Islet precursor cell (in vitro differentiated cells): ENCODE data around the gene PRICKLE4.
"Not testable (repeated sequence)": the region's sequence is repeated elsewhere in the genome, so short reads cannot be mapped to it uniquely, and the experiment has no call there.

ENCODE experiments used
- DNase-seq: peaks from one replicate; pipeline ENCODE4 v3.0.0-alpha.2; 2018

The PRICKLE4 gene

DNA sequence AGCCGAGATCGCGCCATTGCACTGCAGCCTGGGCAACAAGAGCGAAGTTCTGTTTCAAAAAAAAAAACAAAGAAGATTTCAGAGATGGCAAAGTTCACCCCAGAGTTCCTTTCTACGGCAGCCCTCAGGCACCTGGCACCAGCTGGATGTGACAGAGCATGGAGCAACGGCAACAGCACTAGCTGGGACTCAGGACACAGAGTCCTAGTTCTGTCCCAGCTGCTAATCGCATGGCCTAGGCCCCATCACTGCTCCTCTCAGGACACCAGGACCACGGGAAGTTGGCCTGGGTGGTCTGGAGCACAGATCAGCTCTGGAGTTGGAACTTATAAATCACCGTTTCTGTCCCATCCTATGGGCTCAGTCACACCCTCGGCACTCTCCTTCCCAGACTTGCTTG lies 34.5 kb upstream of the PRICKLE4 start:
- no peak for DNase-seq

- DNase-seq = peak; percentile 64
Observed at GRCh38 chr6:41747256-41748101, 33.1 kb upstream of the PRICKLE4 start, which contains the start of gene PGC. Gene PGC (minus strand): TSS chr6:41747397. CDS start chr6:41747334, 63 bp downstream.

- DNase-seq = no peak
Observed at GRCh38 chr6:41748102-41748477, 32.5 kb upstream of the PRICKLE4 start.

DNA sequence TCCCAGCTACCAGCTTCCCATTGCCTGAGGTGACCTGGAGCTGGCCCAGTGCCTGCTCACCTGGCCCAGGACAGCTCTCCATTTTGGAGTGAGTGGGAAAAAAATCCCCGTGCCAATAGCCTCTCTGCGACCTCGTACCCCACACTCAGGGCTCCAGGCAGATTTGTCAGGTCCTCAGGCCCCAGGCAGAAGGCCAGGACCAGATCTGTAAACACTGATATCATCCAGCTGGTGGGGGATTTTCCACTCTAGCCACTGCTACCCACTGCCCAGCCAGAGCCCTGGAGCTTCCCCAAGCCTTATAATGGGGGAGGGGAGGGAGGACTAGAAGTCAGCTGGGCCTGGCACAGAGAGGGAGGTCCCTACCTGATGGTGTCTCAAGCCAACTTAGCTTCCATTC lies 32.0 kb upstream of the PRICKLE4 start:
- no peak for DNase-seq

GRCh38 chr6:41750374-41750773 lies 30.2 kb upstream of the PRICKLE4 start:
- DNase-seq = no peak

GRCh38 chr6:41755895-41756294 lies 24.7 kb upstream of the PRICKLE4 start:
- peak; percentile 25 for DNase-seq

GRCh38 chr6:41756354-41756753 lies 24.2 kb upstream of the PRICKLE4 start:
- DNase-seq = peak; percentile 51

DNA sequence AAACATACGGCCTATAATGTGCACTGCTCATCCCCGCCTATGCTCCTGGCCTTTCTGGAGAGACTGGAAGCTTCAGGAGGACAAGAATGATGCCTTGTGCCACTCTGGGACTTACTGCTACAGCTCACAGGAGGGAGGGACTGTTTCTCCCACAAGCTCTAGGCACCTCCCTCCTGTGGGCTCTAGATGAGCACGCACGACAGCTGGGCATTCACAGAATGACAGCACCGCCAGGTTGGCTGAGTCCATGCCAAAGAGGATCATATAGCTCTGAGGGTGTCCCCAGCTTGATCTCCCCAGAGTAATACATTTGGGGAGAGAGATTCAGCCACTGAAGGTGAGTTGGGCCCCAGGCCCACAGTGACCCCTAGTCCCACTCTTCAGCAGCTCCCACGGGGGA lies 23.3 kb upstream of the PRICKLE4 start:
- peak; percentile 49 for DNase-seq

DNA sequence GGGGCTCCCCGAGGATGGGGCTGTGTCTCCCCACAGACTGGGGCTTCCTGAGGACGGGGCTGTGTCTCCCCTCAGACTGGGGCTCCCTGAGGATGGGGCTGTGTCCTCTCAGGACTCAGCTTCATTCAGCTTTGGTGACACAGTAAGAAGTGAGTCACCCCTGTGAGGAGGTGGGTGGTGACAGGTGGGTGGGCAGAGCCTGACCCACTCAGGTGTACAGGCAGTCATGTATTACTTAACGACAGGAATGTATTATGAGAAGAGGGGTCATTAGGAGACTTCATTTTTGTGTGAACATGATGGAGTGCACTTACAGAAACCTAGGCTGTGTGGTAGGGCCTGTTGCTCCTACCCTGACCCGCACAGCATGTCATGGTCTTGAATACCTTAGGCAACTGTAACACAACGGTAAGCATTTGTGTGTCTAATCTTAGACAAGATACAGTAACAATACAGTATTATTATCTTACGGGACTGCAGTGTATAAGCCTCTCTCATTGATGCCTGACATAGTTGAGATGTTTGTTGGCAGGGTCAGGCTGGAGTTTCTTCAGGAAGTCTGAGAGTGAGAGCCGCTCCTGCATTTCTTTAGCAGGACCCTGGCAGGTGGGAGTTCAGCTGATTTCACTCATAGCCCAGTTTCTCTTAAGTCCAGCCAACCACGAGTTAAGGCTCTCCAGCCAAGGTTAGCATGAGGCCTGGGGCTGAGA lies 22.5 kb upstream of the PRICKLE4 start:
- peak; percentile 67 for DNase-seq

- no peak for DNase-seq
Observed at GRCh38 chr6:41758641-41759035, 21.9 kb upstream of the PRICKLE4 start.

GRCh38 chr6:41759106-41759904 lies 21.3 kb upstream of the PRICKLE4 start:
- peak; percentile 49 for DNase-seq

DNA sequence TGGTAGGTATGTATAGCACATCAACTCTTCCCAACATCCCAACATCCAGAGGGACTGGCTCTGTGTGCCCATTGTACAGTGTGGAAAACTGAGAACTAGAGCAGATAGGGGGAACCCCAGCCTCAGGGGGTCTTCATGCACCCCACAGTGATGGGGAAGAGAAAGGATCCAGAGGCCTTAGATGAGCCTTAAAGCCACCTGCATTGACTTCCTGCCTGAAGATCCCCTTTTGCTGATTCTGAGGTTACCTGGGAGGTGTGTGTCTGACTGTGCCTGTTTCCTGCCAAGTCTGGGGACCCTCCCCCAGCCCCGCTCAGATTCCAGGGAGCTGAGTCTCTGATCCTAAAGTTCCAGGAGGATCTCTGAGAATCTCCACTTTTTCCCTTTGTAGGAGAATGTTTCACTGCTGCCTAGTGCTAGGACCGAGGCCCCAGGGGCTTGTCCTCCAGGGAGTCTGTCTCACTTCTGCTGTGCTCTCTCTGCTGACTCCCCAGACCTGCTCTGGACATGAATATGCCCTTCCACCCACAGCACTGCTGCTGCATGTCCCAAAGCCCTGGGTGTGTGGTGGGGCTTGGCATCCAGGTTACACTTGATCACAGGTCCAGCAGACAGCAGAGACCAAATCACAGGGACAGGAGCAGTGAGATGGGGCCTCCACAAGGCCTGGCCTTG lies 20.5 kb upstream of the PRICKLE4 start:
- peak; percentile 72 for DNase-seq

DNA sequence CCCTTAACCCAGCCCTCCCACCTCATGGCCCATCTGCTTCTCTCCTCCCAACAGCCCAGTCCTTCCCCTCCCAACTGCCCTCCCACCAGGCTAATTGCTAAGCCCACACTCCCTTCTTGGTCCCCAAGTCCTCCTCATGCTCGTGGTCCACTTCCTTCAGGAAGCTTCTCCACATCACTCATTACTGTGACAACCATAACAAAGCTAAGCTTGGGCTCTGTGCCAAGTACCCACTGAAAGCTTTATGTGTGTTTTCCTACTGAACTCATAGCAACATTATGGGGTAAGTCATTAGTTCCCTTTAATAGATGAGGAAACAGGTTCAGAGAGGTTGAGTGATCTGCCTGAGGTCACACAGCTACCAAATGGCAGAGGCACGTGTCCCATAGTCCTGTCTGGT lies 17.1 kb upstream of the PRICKLE4 start:
- peak; percentile 31 for DNase-seq

DNA sequence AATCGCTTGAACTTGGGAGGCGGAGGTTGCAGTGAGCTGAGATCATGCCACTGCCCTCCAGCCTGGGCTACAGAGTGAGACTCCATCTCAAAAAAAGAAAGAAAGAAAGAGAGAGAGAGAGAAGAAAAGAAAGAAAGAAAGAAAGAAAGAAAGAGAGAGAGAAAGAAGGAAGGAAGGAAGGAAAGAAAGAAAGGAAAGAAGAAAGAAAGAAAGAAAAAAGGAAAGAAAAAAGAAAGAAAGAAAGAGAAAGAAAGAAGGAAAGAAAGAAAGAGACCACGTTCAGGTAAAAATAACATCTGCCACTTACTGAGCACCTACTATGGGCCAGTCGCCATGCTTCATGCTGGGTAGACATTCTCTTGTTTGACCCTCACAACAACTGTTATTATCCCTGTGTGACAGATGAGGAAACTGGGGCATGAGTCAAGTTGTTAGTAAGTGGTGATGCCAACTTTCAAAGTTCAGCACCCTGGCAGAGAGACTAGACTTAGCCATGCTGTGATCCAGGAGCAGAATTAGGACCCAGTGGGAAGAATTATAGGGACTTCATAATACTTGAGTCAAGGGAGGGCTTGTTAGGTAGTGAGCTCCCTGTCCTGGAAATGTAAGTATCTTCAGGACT lies 14.4 kb upstream of the PRICKLE4 start:
- not testable (repeated sequence) for DNase-seq

DNA sequence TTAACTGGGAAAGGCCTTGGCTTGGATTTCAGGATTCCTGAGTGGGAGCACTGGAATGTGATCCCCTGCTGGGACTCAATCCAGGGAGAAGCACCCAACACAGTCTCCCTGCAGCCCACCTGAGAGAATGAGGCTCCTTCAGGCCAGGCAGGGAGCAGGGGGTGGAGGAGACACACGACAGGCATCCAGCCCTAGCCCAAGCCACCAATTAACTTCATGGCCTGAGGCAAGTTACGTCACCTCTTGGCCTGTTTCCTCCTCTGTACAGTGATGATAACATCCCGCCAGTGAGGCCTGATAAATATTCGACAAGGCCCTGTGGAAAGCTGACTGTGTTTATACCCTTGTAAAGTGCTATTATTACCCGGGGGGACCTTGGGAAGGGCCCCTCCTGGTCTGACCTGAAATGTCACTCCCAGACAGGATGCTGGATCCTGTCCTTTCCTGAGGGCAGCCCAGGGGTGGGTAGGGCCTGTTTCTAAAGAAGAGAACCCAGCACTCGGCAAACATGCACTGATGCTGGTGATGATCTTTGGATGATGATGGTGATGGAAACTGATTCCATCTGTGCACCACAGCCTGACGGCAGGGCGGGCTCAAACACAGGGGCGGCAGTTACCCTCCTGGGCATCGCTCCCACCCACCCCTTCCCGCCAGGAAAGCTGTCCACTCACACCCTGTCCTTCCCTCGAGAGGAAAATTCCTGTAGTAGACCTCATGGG lies 13.3 kb upstream of the PRICKLE4 start:
- DNase-seq = peak; percentile 98

- peak; percentile 84 for DNase-seq
Observed at GRCh38 chr6:41768545-41769308, 11.9 kb upstream of the PRICKLE4 start.

DNA sequence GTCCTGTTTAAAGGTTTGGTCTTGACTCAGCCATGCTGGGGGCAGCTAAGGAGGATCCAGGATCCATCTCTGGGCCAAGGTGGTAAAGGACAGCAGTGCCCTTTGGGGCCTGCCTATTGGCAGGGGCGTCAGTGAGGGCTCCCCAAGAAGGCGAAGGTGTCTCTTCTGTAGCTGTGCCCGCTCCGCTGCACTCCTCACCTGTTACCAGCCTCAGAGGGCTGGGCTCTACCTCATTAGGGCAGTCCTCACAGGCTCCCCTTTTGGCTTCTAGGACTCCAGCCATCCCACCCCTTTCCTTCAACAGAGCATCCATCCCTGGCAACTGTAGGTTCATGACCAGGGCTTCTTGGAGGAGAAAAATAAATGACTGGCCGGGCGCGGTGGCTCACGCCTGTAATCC lies 11.2 kb upstream of the PRICKLE4 start:
- DNase-seq = peak; percentile 35

GRCh38 chr6:41770381-41771057 lies 10.1 kb upstream of the PRICKLE4 start:
- peak; percentile 35 for DNase-seq

DNA sequence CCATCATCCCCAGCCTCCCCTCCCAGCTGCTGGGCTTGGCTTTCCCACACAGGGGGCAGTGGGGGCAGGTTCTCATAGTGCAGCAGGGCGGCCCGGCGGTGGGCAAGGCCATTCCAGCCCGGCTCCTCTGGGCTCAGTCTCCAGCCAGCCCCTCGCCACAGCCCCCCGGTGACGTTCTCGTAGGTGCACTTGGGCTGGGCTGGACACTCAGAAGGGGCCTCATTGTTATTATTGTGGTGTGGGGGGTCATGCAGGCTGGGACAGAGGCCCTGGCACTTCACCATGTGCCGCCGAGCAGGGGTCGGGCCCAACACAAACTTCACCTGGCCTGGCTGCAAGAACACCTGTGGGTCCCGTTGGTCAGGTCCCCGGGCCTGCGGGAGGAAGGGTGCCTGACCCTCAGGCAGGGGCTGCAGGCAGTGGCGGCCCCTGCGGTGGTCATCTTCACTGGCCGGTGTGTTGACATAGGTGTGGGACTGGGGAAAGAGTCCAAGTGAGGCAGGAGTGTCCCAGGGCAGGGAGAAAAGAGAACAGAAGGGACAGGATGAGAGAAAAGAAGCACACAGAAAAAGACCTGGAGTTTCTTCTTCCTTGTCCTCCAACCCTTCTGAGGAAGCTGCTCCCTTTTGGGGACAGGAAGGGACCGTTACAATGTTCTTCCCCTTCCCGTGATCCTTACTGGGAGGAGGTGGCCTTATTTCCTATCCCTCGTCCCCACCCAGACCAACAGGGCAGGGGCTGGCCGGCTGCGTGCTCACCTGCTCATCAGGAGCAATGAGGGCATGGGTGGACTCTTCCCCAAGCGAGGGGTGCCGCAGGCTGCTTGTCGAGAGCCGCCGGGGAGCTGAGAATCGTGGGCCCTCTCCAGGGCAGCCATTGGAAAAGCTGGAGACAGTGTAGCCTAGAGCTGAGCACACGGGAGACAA lies 9.3 kb upstream of the PRICKLE4 start:
- peak; percentile 40 for DNase-seq
